GM20431 (cell line): Measurements from ENCODE around the gene RPL36AL.
"Not testable (repeated sequence)": the region's sequence is repeated elsewhere in the genome, so short reads cannot be mapped to it uniquely, and the experiment has no call there.

Experiments used
- in situ Hi-C: fragments of 300-500 bp; cut with MseI, MboI; formaldehyde crosslinking; loops from one replicate; pipeline ENCODE4 v1.15.0; 2020; ENCODE audit warnings: low sequenced_read_pairs; ENCODE audit not compliant: unreplicated experiment

Gene RPL36AL

DNA sequence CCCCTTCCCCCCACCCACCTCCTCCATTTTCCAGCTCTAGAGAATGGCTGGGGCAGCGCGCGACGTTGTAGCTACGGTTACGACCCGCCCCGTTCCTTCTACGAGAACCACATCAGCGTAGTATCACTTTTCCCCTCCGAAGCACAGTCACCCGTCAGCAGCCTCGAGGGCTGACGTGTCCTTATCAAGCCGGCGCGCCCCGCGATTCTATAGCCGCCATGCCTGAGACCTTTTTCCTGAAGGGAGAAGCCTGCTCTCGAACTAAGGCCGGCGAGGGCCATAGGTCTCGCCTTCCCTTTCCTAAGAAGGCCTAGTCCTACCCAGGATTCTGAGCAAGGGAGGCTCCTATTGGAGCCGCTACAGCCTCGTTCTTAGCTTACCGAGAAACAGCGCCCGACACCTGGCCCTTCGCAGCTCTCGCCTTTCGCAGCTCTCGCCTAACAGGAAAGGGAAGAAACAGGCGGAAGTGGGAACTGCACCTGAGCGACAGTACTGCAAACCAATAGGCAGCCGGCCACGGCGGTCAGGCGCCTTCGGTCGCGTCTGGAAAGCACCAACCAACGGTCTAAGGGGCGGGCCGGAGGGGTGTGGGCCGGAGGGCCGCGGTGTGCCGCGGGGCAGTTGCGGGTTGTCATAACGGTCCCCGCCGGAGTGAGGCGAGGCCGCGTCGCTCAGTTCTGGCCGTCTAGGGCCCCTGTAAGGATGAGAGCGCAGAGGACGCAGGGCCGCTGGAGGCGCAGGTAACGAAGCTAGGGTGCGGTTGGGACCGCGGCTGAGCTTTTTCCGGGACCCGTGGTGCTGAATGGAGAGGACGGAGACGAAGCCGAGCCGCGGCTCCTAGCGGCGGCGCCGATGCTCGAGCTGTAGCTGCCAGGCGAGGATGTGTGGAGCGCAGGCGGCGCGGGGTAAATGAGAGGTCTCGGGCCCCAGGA is at the start of gene RPL36AL, which contains the start of gene MGAT2:
Gene RPL36AL (minus strand): TSS at position 445 of the 932 bp plus-strand sequence. CDS start 1,522 bp downstream, outside the sequence.
Gene MGAT2 (plus strand): TSS at position 618 of the 932 bp plus-strand sequence. CDS start 470 bp downstream, outside the sequence.
- in situ Hi-C loops, result no loop called here

DNA sequence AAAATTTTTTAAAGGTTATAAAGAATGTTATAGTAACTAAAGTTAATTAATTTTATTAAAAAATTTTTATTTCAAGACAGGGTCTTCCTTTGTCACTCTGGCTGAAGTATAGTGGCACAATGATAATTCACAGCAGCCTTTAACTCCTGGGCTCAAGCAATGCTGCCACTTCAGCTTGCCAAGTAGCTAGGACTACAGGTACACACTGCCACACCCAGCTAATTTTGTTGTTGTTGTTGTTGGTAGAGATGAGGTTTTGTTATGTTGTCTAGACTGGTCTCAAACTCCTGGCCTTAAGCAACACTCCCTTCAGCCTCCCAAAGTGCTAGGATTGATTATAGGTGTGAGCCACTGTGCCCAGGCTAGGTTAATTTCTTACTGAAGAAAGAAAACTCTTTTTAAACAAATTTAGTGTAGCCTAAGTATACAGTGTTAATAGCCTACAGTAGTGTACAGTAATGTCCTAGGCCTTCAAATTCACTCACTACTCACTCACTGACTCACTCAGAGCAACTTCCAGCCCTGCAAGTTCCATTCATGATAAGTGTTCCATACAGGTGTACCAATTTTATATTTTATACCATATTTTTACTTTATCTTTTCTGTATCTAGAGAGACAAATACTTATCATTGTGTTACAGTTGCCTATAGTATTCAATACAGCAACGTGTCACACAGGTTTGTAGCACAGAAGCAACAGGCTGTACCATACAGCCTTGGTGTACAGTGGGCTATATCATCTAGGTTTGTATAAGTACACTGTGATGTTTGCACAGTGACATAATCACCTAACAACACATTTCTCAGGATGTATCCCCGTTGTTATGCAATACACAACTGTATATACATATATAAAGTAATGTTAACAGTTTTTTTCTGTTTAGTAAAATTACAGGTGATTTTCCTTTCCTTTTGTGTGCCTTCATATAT is 39.4 kb upstream of the RPL36AL start:
- in situ Hi-C loops, result no loop called here

DNA sequence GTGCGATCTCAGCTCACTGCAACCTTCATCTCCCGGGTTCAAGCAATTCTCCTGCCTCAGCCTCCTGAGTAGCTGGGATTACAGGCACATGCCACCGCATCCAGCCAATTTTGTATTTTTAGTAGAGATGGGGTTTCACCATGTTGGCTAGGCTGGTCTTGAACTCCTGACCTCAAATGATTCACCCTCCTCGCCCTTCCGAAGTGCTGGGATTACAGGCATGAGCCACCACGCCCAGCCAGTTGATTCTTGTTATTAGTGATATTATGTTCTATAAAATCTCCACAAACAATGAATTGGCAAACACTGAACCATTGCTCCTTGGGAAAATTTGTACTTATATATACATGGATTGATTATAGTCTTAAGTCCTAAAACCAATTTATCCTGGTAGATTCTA is 37.1 kb upstream of the RPL36AL start:
- in situ Hi-C loops, result not testable (repeated sequence)

DNA sequence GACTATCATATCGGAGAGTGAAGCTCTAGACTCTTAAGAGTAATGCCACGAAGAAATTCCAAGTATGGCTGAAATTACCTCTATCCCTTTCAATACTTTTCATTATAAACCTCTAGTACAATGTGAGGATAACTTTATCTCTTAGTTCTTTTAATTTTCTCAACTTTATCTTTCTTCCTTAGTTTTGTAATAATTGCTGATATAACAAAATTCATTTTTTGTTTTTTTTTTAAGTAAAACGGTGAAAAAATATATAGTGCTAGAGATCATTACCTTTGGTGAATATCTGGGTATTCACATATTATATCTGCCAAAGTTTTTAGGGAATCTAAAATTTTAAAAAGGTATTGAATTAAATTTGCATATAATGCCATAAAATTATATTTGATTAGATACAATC is 34.1 kb upstream of the RPL36AL start:
- in situ Hi-C loops, result no loop called here

DNA sequence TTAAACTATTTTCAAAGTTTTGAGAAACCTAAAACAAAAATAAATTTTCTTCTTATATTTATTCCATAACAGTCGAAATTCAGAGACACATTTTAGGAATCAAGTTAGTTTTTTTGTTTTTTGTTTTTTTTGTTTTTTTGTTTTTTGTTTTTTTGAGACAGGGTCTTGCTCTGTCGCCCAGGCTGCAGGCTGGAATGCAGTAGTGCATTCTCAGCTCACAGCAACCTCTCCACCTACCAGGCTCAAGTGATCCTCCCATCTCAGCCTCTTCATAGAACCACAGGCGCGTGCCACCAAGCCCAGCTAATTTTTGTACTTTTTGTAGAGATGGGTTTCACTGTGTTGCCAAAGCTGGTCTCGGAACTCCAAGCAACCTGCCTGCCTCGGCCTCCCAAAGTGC is 33.1 kb upstream of the RPL36AL start:
- in situ Hi-C loops, result no loop called here

DNA sequence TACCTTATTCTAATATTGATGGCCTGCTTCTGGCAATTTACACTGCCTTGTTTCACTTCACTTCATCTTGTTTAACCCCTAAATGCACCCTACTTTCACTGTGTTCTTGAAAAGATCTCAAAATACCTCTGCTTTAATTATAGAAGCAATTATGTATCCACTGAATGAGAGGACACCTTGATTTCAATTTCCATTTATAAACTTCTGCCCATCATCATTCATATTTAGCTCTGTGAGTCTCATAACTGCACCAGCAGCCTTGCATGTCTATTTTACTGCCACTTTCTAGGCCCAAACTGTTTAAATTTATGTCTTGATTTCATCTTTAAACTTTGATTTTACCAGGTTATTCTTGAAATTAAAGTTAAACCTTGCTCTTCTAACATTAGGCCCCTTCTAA is 21.7 kb upstream of the RPL36AL start:
- in situ Hi-C loops, result no loop called here

DNA sequence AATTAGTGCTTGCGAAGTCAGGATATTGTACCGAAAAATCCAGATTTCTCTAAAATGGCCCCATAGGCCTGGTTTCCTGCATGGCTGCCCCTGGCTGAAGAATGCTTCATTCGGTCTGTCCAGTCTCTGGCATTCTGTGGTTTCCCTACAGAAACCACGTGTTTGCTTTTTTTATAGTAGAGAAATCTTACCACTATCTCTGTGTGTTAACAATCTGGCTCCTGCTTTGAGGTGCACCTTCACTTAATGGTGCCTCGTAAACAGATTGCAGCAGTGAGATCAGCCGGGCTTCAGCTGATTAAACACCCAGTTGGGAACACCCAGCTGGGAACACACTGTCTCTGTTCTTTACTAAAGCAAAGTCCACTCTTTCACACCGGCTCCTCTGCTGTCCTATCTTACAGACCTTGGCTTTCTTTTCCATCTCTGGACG is 21.3 kb upstream of the RPL36AL start:
- in situ Hi-C loops, result no loop called here

DNA sequence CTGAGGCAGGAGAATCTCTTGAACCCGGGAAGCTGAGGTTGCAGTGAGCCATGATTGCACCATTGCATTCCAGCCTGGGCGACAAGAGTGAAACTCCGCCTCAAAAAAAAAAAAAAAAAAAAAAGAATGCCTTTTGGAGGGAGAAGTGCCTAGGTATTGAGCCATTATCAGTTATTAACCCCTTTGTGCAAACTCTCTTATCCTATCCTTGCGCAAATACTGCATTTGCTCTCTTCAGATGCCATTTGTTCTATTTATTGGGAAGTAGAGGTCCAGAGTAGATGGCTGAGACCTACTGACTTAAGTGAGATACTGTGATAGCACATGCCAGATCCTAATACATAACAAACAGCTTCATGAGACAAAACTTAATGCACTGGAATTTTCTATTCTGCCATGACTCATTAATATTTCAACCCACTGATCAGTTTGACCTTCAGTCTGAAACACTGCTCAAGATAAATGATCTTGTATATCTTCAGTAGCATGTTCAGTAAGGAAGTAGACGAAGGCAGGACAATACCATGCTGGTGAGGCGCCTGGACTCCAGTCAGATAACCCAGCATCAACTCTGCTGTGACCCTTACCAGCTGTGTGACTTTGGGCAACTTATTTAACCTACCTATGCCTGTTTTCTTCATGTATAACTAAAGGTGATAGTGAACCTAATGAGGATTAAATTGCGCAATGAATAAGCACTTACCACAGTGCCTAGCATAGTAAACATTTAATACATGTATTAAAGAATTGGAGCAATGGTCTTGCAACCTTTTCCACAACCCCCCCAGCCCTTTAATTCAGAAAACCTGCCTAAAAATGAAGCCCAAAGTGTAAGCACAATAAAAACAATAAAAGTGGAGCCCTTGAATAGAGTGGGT is 20.4 kb upstream of the RPL36AL start:
- in situ Hi-C loops, result no loop called here

DNA sequence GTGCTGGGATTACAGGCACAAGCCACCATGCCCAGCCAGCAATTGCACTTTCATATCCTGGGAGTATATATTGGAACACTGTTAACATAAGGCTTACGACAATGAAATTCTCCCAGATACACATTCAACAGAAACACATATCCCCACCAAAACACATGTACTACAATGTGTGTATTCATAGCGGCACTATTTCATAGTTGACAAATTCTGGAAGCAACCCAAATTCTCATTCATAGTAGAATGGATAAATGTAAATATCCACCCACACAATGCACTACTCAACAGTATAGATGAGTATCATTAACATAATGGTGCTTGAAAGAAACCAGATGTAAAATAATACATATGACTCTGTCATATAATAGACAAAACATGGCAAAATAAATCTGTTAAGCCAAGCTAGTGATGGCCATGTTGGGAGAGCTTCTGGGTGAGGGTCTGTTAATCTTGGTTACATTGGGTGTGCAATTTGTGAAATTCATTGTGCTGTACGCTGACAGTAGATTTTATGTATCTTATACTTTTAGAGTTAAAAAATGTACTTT is 17.2 kb upstream of the RPL36AL start:
- in situ Hi-C loops, result no loop called here

DNA sequence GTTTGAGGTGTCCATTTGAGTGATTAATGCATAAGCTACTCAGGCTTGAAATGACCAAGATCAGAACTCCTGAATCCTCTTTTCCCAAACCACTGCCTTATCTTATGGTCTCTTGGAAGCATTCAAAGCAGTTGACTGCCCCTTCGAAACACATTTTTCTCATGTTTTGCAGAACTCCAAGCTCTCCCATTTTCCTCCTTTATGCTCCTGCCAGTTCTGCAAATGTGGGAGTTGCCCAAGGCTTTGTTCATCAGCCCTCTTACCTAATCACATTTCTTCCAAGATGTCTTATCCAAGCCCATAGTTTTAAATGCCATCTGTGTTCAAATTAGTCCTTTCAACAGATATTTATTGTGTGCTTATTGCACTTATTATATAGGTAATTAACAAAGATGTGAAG is 16.4 kb upstream of the RPL36AL start:
- in situ Hi-C loops, result no loop called here

DNA sequence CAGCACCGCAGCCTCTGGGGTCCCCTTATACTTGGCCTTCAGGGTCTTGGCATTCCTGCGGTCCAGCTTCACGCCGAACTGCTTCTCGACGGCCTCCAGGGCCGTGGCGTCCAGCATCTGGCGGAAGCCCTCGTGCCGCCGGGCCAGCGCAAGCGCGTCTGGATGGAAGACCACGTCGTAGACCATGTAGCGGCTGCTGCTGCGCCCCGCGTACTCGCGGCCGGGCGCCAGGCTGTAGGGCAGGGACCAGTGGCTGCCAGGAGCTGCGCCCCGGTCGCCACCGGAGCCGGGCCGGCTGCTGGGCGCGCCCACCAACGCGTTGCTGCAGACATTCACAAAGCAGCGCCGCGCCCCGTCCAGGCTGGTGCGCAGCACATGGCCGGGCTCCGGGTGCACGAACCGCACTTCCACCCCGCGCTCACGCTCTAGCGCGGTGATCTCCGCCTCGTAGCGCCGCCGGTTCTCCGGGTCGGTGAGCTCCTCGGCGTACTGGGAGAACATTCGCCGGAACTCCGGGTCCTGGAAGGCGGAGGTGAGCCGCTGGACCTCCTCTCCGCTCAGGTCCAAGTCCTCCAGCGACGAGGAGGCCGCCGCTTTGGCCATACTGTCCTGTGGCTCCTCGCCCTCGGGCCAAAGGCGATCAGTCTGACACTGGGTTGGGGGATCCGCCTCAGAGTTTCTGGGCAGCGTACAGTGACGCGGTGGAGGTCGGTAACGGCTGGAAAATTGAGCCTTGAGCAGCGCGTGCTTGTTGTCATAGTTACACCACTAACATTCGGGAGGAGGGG is 14.3 kb upstream of the RPL36AL start, which contains the start of gene DNAAF2:
Gene DNAAF2 (minus strand): TSS at position 698 of the 788 bp plus-strand sequence. CDS start 95 bp downstream, at position 603.
- in situ Hi-C loops, result no loop called here

DNA sequence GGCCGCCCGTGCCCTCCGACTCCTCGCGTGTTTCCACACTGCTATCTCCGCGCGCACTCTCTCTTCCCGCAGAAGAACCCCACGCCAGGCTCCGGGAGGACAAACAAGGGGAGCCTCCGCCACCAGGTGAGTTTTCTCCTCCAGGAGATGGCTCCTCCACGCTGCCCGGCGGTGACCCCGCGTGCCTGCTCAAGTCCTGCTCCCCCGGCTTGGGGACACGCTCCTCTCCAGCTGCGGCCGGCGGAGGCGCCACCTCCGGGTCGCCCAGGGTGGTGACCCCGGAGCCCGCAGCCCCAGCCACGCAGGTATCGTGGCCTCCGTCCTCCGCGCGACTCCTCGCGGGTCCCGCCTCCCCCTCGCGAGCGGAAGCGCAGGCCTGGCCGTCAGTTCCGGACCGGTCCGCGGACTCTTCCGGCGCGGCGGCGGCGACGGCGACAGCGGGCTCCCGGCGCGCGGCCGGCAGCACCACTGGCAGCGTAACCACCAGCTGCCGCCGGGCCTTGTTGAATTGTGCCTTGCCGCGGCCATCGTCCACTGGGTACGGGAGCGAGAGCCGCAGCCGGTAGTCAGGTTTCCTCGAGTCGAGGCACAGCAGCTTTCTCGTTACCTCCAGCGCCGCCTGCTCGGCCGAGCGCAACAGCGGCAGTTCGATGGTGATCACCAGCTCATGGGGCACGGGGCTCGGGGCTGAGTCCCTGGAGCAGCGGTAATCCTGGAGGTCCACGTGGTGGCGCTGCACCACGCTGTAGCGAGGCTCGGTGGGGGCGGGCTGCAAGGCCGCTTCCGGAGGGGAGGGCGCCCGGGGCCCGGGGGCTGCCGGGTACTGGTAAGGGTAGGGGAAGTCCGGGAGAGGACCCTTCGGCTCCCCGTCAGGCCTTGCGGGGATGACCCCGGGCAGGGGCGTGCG is 13.5 kb upstream of the RPL36AL start:
- in situ Hi-C loops, result no loop called here

DNA sequence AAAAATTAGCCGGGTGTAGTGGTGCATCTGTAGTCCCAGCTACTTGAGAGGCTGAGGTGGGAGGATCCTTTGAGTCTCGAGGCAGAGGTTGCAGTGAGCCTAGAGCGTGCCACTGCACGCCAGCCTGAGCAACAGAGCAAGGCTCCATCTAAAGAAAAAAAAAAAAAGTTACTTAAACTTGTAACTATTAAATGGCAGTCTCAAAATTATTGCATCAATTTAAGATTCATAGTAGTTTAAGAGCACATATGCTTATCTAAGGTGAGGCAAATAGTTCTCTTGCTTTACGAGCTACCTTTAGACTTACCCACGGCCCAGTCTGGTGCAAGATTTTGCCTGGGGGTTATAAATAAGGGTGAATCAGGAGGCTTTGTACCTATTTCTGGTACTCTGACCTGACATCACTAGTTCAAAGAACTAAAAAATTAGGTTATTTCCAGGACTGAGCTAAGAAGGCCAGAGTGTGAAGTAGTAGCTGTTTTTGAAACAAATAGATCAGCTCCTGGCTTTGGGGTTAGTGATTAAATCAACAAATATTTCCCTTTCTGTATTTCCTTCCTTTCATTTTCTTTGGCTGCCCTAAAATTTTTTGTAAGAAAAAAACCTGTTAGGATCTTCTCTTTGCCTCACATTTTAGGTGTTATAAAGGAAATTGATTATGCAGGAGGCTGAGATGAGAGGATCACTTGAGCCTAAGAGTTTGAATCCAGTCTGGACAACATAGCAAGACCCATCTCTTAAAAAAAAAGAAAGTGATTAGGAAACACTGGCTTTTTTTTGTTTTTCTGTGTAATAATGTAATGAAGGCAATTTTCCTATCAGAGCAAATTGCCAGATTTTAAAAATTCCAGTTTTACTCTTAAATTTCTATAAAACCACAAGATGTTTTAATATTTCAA is 3.8 kb upstream of the RPL36AL start:
- in situ Hi-C loops, result no loop called here

DNA sequence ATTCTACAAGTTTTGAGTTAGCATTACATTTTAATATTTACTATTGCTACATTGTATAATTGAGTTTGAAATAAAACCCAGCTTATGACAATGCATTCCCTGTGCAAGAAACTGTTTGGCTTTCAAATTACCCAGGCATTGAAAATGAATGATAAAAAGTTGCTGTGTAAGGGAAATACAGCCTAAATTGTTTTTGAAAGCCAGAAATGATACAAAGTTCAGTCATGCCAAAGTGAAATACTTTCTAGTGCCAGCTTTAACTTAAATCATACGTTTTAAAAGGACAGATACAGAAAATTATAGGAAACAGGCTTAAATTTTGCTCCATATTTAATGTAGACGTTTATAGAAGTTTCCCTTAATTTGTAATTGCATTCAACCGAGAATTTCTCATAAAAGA is 3.0 kb upstream of the RPL36AL start:
- in situ Hi-C loops, result no loop called here

DNA sequence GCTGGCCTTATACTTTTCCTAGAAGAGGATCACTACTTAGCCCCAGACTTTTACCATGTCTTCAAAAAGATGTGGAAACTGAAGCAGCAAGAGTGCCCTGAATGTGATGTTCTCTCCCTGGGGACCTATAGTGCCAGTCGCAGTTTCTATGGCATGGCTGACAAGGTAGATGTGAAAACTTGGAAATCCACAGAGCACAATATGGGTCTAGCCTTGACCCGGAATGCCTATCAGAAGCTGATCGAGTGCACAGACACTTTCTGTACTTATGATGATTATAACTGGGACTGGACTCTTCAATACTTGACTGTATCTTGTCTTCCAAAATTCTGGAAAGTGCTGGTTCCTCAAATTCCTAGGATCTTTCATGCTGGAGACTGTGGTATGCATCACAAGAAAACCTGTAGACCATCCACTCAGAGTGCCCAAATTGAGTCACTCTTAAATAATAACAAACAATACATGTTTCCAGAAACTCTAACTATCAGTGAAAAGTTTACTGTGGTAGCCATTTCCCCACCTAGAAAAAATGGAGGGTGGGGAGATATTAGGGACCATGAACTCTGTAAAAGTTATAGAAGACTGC is 1.7 kb upstream of the RPL36AL start:
- in situ Hi-C loops, result no loop called here
